ENCODE data around the gene AMHR2. TPM values are rescaled to one million over a fixed set of nuclear protein-coding genes. Genes with fewer than 3 reads are reported as not detected.
A peak's percentile ranks its signal among the peaks of the same experiment; 100 is the strongest.

AMHR2 gene
- total RNA-seq, 4 donors from 2014 or later, result 0.27 TPM; not detected in 3

- H3K4me1 ChIP-seq, result peaks cover 9 to 22% (median 18%) of the 10 kb centered on the region in 4 donors
- no peak for TF ChIP-seq POLR2A (IDR thresholded peaks at IDR 0.05)
- TF ChIP-seq EP300 (IDR thresholded peaks at IDR 0.05; ENCODE audit: low read depth), result no peak
- no peak for TF ChIP-seq POLR2AphosphoS5 (IDR thresholded peaks at IDR 0.05)
- TF ChIP-seq CTCF (IDR thresholded peaks at IDR 0.05), result no peak
- no peak for DNase-seq
- in situ Hi-C loops (cut with MboI; ENCODE audit: low pct_ligation_motif_present in 1 of 4, low pct_unique_long_range_greater_than_20kb in 1 of 4, low sequenced_read_pairs in 3 of 4) (no loop called here), intact Hi-C loops (cut with DNase I; ENCODE audit: low total_unique reads) (loop anchor here (2.0 kb wide), 1 partner anchor 50 kb away; the partner anchor contains the start of gene TARBP2)
- H3K27me3 ChIP-seq, result no peaks in the 10 kb centered on the region
- no peak overlapping the region for H3K4me3 ChIP-seq
- peaks cover 0 to 35% (median 9%) of the 10 kb centered on the region in 4 donors for H3K36me3 ChIP-seq
- no peak overlapping the region for H3K27ac ChIP-seq
- 94% methylated on average over 6 to 7 of the region's 7 CpGs for WGBS, 2 donors (ENCODE audit: low coverage in 1 of 2)
- no peaks in the 10 kb centered on the region for H3K9me3 ChIP-seq
Observed at GRCh38 chr12:53450936-53451335, 27.3 kb downstream of the AMHR2 start.

- Histone ChIP-seq H3K27me3 (no peaks in the 10 kb centered on the region), H3K36me3 (peaks cover 0 to 41% (median 13%) of the 10 kb centered on the region in 4 donors), H3K27ac (peak within 1 kb of the TSS; percentile 91 to 97 (median 94)), H3K9me3 (no peaks in the 10 kb centered on the region), H3K4me3 (peak within 1 kb of the TSS; percentile 56 to 88 (median 68)), H3K4me1 (peaks cover 9 to 21% (median 18%) of the 10 kb centered on the region in 4 donors)
- in situ Hi-C loops (cut with MboI; ENCODE audit: low pct_ligation_motif_present in 1 of 4, low pct_unique_long_range_greater_than_20kb in 1 of 4, low sequenced_read_pairs in 3 of 4) (no loop called here), intact Hi-C loops (cut with DNase I; ENCODE audit: low total_unique reads) (loop anchor here (2.0 kb wide), 1 partner anchor 49 kb away; the partner anchor contains the start of gene TARBP2)
- TF ChIP-seq EP300 (IDR thresholded peaks at IDR 0.05; ENCODE audit: low read depth) (peak; percentile 55), CTCF (IDR thresholded peaks at IDR 0.05) (peak; percentile 69 to 99 (median 81)), POLR2AphosphoS5 (IDR thresholded peaks at IDR 0.05) (peak; percentile 92 to 97 (median 94)), POLR2A (IDR thresholded peaks at IDR 0.05) (peak; percentile 77)
- DNase-seq, result peak; percentile 98
- WGBS, 2 donors (ENCODE audit: low coverage in 1 of 2), result 0 to 1% methylated on average over 3 to 16 of the region's 32 CpGs
Observed at GRCh38 chr12:53451661-53452158, 28.1 kb downstream of the AMHR2 start, which contains the start of gene PCBP2. Gene PCBP2, plus strand, starts transcription at chr12:53452102. Its CDS starts 2,699 bp downstream, at chr12:53454801.

- intact Hi-C loops (cut with DNase I; ENCODE audit: low total_unique reads), result no loop called here
- in situ Hi-C loops (cut with MboI; ENCODE audit: low pct_ligation_motif_present in 1 of 4, low pct_unique_long_range_greater_than_20kb in 1 of 4, low sequenced_read_pairs in 3 of 4), result no loop called here
- Histone ChIP-seq H3K4me1 (peaks cover 9 to 21% (median 18%) of the 10 kb centered on the region in 4 donors), H3K9me3 (no peaks in the 10 kb centered on the region), H3K27me3 (no peaks in the 10 kb centered on the region), H3K4me3 (peak overlapping the region; percentile 56 to 88 (median 68)), H3K27ac (peak overlapping the region; percentile 91 to 97 (median 94)), H3K36me3 (peaks cover 0 to 41% (median 17%) of the 10 kb centered on the region in 4 donors)
- WGBS, 2 donors (ENCODE audit: low coverage in 1 of 2), result 0 to 1% methylated on average over 1 to 37 of the region's 82 CpGs
- DNase-seq, result peak; percentile 85
- TF ChIP-seq CTCF (IDR thresholded peaks at IDR 0.05) (peak; percentile 25 to 50 (median 33)), POLR2AphosphoS5 (IDR thresholded peaks at IDR 0.05) (peak in 2 of 3 donors; percentile 39 to 67), EP300 (IDR thresholded peaks at IDR 0.05; ENCODE audit: low read depth) (no peak), POLR2A (IDR thresholded peaks at IDR 0.05) (peak; percentile 20)
Observed at GRCh38 chr12:53452159-53453077, 28.8 kb downstream of the AMHR2 start.
